CD4-positive, alpha-beta T cell treated with Interferon alpha-2 for 1 hour (primary cell): ENCODE measurements around the gene YWHAE.
A peak's percentile ranks its signal among the peaks of the same experiment; 100 is the strongest.
"Not testable (repeated sequence)": the region's sequence is repeated elsewhere in the genome, so short reads cannot be mapped to it uniquely, and the experiment has no call there.

Experiments
- DNase-seq, 2 donors: peaks; one replicate each; pipeline ENCODE4 v3.0.0-alpha.2; 2020 to 2022

Gene YWHAE

DNA sequence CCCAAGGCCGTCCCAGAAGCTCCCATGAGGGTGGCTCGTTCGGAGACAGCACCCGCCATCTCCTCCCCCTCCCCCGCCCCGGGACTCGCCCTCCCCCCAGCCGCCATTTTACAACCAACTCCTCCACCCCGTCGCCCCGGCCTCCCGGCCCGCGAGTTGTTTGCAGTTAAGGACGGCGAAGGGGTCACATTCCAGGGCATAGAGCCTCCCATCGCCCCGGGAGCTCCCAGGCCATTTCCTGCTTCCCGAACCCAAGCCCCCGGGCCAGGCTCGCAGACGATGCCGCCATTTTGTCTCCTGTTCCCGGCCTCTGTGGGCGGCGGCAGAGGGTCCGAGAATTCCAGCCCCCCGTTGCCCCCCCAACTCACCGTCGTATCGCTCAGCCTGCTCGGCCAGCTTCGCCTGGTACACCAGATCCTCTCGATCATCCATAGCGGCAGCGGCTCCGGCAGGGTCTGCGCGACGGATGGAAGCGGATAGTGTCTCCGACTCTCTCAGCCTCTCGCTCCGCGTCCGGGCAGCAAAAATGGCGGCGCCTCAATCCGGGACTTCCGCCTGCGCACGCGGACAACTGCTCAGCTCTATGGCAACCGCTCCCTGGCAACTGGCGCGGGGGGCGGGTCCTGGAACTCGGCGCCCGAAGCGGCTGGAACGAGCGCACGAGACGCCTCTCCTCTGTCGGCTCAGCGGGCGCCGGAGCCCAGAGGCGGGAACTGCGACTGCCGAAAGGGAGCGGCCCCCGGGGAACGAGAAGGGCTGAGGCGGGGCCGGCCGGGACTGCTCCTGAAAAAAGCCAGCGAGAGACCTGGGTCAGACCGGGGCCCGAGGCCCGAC, at the start of gene YWHAE:
TSS of gene YWHAE (minus strand) at position 544 of the 834 bp plus-strand sequence. CDS start at position 432, 112 bp downstream.
- DNase-seq, result peak; percentile 92 to 95

DNA sequence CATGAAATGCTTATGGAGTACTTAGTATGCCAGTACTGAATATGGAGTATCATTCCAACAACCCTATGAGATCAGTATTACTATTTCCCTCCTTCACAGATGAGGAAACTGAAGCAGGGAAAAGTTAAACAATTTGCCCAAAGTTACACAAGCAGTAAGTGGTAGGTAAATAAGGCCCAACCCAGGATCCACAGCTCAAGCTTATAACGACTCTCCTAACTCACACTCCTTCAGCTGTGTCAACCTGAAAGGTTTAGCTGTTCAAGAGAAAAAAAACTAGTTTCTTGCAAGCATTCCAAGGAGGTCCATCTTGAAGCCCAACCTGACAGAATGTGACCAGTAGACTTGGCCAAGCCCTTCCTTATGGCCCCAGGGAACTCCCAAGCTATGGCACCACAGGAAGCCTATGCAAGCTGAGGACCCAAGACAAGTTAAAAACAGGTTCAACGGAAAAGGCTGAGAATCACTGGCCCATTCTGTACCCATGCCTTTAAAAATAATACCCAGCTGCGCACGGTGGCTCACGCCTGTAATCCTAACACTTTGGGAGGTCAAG, 49.5 kb upstream of the YWHAE start:
- DNase-seq, result no peak

DNA sequence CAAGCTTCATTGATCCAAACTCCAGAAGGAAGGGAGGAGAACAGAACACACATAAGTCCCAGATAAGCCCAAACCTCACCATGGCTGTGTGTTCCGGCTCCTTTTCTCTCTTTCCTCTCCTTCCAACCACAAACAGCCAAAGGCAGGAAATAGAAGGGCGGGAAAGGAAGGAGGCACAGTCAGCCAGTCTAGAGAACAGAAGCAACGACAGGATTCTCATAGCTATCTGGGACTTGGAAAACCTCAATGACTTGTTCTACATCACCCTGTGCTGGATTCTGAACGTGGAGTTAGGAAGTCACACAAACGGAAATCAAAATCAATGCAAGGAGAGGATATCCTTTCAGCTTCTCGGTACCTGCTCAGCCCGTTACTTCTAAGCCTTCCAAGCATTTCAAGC, 47.0 kb upstream of the YWHAE start:
- DNase-seq, result no peak

DNA sequence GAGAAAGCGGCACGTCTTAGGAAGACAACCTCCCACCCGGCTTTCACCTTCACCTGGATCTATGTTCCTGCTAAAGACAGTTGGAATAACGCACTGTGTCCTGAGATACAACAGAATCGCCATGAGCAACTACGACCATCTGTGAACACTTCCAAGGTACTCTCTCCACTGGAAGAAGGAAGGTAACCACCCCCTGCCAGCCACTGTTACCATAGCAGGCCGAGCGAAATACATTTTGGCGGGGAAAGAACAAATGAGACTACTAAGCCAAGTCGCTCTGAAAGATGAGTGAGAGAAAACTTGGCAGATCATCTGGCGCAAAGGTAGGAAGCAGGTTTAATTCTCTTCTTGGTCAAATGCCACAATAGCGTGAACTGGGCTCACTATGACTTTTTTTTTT, 46.2 kb upstream of the YWHAE start:
- DNase-seq, result no peak

DNA sequence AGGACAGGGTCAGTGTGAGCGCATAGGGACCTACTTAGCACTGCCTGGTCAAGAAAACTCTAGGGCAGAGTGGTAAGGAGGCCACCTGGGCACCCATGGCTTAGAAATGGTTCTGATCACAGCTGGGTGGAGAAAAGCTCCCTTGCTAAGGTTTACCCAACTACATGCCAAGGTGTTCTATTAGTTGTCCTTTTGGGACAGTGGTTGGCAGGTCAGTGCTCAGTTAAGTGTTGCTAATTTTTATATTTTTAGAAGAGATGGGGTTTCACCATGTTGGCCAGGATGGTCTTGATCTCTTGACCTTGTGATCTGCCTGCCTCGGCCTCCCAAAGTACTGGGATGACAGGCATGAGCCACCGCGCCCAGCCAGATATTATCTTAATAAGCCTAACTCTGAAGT, 45.7 kb upstream of the YWHAE start:
- not testable (repeated sequence) for DNase-seq

DNA sequence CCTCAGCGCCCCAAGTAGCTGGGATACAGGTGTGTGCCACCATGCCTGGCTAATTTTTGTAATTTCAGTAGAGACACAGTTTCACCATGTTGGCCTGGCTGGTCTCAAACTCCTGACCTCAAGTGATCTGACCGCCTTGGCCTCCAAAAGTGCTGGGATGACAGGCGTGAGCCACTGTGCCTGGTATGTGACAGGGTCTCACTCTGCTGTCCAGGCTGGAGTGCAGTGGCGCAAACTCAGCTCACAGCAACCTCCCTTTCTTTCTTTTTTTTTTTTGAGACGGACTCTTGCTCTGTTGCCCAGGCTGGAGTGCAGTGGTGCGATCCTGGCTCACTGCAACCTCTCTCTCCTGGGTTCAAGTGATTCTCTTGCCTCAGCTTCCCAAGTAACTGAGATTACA, 42.7 kb upstream of the YWHAE start:
- not testable (repeated sequence) for DNase-seq

DNA sequence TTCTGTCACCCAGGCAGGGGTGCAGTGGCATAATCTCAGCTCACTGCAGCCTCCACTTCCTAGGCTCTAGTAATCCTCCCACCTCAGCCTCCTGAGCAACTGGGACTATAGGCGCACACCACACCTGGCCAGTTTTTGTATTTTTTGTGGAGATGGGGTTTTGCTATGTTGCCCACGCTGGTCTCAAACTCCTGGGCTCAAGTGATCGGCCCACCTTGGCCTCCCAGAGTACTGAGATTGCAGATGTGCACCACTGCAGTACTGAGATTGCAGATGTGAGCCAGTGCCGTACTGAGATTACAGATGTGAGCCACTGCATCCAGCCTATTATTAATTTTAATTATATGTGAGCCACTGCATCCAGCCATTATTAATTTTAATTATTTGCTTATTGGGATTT, 42.2 kb upstream of the YWHAE start:
- no peak for DNase-seq

DNA sequence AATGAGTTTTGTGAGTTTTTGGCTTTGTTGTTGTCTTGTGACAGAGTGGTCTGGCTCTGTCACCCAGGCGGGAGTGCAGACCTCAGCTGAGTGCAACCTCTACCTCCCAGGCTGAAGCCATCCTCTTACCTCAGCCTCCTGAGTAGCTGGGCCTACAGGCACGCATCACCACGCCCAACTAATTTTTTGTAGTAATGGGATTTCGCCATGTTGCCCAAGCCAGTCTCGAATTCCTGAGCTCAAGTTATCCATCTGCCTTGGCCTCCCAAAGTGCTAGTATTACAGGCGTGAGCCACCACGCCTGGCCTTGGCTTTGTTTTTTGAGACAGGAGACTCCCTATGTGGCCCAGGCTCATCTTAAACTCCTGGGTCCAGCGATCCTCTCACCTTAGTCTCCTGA, 40.9 kb upstream of the YWHAE start:
- DNase-seq, result no peak

DNA sequence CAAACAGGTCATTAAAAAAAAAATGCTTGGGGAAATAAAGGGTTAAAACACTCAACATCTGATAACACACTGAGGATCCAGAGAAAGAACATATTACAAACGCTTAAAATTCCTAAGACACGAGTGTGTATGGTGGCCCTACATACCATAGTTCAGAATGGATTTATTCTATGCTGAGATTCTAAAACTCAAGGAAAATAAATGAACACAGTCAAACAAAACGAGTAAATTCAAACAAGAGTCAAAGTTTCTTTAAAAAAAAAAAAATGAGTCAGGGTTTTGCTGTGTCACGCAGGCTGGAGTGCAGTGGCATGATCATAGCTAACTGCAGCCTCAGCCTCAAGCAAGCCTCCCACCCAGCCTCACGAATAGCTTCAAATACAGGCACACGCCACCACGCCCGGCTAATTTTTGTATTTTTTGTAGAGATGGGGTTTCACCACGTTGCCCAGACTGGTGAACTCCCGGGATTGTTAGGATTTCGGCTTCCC, 38.6 kb upstream of the YWHAE start:
- no peak for DNase-seq

DNA sequence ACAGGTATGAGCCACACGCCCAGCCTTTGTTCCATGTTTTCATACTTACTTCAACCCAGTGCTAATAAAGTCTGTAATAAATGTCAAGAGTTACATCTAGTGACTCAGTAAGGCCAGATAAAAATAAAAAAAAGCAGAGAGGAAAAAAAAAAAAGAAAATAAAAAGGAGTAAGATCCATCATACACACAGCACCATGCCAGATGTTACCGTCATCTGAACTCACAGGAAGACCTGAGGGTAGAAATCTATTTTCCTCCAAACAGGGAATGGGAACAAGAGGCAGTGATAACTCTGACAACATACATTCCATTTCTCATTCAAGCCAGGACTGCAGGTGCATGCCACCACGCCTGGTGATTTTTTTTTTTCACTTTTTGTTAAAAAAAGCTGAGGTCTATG, 35.3 kb upstream of the YWHAE start:
- no peak for DNase-seq

DNA sequence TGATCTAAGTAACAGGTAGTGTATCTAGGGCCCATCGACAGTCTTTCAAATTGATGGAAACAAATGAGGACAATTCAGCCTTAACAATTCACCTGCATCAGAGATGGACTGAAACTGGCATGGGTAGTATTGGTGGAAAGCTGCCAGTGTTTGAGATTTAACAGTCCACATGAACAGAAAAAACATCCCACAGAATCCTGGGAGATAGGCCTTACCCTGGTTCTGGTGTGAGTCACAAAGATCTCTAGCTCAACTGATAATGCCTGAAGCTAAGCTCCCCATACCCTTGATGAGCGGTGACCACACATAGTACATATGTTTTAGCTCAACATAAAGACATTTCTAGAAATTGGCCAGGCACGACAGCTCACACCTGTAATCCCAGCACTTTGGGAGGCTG, 34.1 kb upstream of the YWHAE start:
- no peak for DNase-seq

DNA sequence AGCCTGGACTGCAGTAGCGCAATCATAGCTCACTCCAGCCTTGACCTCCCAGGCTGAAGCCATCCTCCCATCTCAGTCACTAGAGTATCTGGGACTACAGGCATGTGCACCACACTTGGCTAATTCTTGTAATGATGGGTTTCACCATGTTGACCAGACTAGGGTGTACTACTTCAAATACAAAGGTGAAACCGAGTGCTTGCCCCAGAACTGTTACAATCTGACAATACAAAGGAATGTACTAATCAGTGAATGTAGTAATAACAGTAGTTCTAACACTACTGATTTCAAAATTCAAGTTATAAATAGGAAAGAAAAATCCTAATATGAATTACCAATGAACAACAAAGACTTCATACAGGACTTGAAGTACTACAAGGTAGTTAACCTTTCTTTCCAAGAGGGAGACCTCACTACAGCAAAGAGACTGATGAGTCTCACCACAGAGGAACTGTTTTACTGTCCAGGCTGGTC, 31.6 kb upstream of the YWHAE start:
- no peak for DNase-seq

DNA sequence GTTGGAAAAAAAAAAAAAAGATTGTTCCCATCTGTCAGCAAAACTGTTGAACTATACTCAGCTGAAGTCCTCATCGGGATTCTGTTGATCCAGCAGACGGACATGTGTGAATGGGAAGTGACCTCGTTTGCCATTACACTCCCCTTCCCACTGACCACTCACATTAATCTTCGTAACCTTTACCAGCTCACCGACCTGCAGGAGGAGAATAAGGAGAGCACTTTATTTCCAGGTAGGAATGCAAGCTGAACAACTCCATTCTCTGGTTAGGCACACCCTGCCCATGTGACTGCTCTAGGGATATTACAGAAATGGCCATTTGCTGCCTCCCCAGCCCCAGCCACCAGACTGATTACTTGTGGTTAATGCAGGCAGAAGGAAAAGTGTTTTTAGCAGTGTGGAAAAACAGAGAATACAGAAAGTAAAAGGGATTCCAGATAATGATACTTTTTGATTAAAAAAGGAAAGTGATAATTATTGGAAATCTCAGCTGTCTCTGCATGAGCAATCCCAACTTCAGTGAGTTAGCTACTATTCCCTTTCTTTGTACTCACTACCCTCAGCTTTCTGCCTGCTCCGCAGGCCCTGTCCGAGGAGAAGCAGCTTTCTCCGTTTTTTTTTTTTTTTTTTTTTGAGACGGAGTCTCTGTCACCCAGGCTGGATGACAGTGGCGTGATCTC, 23.6 kb upstream of the YWHAE start:
- no peak for DNase-seq

DNA sequence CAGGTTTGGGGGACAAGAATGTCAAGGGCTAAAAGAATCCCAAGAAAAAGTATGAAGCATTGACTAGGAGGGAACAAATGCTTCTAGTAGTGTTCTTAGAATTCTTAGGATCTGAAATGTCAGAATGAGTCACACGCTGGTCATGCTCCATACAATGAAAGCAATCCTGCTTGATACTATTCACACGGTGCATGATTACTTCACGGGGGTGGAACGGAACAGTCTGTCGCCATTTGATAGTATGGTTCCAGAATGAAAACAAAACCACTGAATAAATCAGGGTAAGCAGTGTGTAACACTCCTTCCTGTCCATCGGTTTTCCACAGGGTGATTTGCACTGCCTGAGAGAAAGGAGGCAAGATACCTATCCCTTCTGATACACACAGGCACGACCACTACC, 22.9 kb upstream of the YWHAE start:
- no peak for DNase-seq

DNA sequence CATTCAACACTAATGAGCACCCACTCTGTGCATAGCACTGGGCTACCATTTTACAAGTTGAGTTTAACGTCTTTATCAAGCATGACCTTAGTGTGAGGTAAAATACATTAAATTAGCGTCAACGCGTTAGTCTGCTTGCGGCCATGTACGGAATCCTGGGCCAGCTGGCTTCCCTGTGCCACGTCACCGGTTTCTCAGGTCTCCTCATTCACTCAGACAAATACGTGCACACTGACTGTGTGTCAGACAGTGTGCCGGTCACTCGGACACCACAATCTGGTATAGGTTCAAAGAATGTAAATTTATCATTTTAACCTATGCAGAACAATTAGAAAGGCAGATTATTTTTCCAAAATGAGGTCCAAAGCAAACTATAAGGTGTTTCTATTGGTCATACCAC, 21.4 kb upstream of the YWHAE start:
- no peak for DNase-seq

DNA sequence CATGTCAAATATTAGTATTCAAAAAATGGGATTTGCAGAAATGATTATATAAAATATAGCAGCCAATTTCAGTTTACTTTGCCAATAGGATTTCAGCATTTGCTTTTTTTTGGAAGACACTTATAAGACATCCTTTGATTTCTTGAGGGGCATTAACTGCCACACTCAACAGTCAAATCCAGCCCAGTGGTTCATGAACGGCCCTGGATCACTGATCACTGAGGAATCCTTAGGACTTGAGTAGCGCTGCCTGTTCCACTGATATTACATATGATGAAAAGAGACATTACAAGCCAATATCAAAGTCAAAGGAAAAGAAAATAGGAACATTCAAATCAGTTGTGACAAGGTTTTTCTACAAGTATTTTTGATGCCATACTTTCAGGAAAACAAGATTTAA, 21.0 kb upstream of the YWHAE start:
- no peak for DNase-seq

DNA sequence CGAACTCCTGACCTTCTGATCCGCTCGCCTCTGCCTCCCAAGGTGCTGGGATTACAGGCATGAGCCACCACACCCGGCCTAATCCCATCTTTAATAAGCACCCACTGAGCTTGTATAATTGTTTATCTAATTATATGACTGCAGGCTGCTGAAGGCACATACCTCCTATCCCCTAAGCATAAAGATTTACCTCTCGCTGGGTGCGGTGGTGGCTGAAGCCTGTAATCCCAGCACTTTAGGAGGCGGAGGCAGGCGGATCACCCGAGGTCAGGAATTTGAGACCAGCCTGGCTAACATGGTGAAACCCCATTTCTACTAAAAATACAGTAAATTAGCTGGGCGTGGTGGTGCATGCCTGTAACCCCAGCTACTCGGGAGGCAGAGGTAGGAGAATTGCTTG, 20.1 kb upstream of the YWHAE start:
- DNase-seq, result no peak

DNA sequence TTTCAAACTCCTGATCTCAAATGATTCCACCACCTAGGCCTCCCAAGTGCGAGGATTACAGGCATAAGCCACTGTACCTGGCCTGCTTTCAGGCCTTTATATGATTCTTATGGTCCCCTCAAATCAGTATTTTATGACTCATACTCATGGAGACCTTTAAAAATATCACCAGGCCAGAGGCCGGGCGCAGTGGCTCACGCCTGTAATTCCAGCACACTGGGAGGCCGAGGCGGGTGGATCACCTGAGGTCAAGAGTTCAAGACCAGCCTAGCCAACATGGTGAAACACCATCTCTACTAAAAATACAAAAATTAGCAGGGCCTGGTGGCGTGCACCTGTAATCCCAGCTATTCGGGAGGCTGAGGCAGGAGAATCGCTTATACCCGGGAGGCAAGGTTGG, 18.5 kb upstream of the YWHAE start:
- not testable (repeated sequence) for DNase-seq

DNA sequence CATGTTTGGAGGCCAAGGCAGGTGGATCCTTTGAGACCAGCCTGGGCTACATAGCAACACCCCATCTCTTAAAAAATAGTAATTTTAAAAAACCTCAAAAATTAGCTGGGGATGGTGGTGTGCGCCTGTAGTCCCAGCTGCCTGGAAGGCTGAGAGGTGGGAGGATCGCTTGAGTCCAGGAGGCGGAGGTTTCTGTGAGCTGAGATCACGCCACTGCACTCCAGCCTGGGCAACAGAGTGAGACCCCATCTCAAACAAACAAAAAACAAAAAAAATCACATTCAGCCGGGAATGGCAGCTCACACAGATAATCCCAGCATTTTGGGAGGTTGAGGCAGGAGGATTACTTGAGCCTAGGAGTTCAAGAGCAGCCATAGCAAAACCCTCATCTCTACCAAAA, 16.4 kb upstream of the YWHAE start:
- DNase-seq, result no peak

DNA sequence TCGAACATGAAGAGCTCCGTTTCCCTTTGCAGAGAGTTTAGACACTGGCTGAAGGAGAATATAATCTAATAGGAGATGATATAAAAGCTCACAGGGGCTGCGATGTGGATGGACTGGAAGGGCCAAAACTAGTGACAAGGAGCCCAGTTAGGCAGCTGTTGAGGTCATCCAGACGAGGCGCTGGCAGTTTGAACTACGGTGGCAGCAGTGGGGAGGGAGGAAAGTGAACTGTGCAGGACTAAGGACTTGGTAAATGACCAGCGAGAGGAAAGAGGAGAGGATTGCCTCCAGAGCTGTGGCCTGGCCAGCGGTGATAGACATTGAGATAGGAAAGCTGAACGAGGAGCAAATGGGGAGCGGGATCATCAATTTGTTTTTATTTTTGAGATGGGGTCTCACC, 14.6 kb upstream of the YWHAE start:
- DNase-seq, result no peak

DNA sequence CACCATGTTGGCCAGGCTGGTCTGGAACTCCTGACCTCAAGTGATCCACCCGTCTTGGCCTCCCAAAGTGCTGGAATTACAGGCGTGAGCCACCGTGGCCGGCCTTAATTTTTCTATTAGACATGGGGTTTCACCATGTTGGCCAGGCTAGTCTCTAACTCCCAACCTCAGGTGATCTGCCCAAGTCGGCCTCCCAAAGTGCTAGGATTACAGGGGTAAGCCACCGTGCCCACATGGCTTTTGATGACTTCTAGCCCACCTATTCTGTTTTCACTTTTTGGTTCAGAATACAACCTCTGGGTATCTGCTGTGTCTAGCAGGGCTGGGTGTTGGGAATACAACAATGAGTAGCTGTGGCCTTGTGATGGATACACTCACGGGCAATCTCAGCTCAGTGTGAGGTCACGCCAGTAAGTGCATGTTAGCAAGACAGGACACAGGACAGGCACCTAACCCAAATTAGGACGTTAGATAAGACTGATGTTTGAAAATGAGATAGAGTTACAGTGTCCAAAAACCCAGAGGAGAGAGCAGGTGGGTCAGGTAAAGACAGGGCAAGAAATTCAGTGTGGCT, 14.1 kb upstream of the YWHAE start:
- no peak for DNase-seq

DNA sequence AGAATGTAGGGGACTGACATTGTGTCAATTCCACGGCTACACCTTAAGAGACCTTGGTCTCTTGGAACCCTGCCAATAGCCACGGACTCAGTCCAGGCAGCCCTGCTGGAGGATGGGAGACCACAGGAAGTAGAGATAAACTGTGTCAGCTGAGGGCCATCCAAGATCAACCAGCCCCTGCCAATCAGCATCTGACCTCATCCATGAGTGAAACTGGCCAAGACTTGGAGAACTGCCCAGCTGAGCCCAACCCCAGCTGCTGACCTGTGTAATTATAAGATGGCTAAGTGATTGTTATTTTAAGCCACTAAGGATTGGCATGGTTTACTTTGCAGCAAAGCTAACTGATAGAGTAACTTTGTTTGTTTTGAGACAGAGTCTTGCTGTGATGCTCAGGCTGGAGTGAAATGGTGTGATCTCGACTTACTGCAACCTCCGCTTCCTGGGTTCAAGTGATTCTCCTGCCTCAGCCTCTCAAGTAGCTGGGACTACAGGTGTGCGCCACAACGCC, 13.3 kb upstream of the YWHAE start:
- DNase-seq, result no peak
